BE2C (cell line): ENCODE data around the gene POU2F2.

Source experiments
- DNase-seq: peaks from one replicate; pipeline ENCODE4 v3.0.0-alpha.2; 2020
- H3K27me3 ChIP-seq: fragments of 250-450 bp; sonication (Bioruptor Pico); 2 replicates; pipeline ENCODE4 v1.5.1; 2020; ENCODE audit warnings: mild to moderate bottlenecking
- H3K36me3 ChIP-seq: fragments of 250-450 bp; sonication (Bioruptor Pico); 2 replicates; pipeline ENCODE4 v1.5.1; 2020; ENCODE audit warnings: mild to moderate bottlenecking
- H3K4me1 ChIP-seq: fragments of 250-450 bp; sonication (Bioruptor Pico); 2 replicates; pipeline ENCODE4 v1.5.1; 2020
- H3K4me3 ChIP-seq: 2 replicates; pipeline ENCODE4 v1.5.1; 2011; ENCODE audit warnings: low read depth, low read length
- H3K9me3 ChIP-seq: fragments of 250-450 bp; sonication (Bioruptor Pico); 2 replicates; pipeline ENCODE4 v1.5.1; 2020
- TF ChIP-seq, protein P1 (sequence below): IDR thresholded peaks from 2 replicates; pipeline ENCODE4 v1.5.1; 2012; ENCODE audit warnings: mild to moderate bottlenecking, low read depth, low read length

POU2F2 gene

DNA sequence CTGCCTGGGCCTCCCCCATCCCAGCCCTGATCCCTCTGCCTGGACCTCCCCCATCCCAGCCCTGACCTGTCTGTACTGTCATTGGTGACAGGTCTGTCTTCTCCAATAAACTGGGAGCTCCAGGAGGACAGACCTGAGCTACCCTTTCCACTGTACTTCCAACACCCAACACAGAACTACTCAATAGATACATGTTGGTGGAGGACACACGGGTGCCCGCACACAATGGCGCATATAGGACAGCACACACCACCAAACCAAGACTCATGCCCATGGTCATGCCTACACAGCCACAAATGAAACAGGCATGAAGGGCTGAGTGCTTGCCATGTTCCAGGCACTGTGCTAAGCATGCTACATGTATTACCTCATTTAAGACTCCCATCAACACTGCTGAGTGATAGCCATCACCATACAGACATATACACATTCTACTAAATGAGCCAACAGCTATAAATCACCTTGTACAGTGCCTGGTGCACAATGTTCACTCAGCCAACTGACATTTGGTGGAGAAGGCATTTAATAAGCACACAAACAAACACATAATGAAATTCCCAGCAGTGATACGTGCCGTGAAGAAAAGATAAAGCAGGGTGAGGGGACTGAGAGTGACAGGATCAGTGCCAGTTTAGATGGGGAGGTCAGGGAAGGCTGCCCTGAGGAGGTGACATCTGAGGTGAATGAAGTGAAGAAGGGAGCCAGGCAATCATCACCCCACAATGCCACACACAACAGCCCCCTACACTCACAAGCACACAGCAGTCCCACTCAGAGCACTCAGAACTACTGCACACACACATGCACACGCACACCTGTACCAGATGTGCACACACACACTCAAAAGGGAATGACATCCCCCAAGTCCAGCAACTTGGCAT lies 857 bp downstream of the POU2F2 start:
- H3K9me3 ChIP-seq, result no peaks in the 10 kb centered on the region
- no peak for DNase-seq
- no peaks in the 10 kb centered on the region for H3K36me3 ChIP-seq
- no peak overlapping the region for H3K4me3 ChIP-seq
- H3K27me3 ChIP-seq, result peaks cover 4% of the 10 kb centered on the region; the same call in 1 of the 2 replicates
- H3K4me1 ChIP-seq, result no peaks in the 10 kb centered on the region
- TF ChIP-seq, protein P1, sequence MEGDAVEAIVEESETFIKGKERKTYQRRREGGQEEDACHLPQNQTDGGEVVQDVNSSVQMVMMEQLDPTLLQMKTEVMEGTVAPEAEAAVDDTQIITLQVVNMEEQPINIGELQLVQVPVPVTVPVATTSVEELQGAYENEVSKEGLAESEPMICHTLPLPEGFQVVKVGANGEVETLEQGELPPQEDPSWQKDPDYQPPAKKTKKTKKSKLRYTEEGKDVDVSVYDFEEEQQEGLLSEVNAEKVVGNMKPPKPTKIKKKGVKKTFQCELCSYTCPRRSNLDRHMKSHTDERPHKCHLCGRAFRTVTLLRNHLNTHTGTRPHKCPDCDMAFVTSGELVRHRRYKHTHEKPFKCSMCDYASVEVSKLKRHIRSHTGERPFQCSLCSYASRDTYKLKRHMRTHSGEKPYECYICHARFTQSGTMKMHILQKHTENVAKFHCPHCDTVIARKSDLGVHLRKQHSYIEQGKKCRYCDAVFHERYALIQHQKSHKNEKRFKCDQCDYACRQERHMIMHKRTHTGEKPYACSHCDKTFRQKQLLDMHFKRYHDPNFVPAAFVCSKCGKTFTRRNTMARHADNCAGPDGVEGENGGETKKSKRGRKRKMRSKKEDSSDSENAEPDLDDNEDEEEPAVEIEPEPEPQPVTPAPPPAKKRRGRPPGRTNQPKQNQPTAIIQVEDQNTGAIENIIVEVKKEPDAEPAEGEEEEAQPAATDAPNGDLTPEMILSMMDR, result no peak

DNA sequence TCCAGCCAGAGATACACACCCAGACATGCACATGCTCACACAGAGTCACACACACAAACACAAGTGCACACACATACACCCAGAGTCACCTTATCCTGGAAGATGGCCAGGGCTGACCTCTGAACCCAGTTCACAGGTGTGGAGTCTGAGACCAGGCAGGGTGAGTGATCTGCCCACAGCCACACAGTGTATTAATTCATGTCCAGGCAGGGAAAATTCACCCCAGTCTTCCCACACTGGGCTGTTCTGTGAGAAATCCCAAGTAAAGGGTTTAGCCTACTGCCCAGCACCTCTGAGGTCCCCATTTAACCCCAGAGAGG lies 2.0 kb downstream of the POU2F2 start:
- no peak overlapping the region for H3K4me3 ChIP-seq
- DNase-seq, result no peak
- TF ChIP-seq, protein P1, result no peak
- no peaks in the 10 kb centered on the region for H3K36me3 ChIP-seq
- no peaks in the 10 kb centered on the region for H3K9me3 ChIP-seq
- peaks cover 4% of the 10 kb centered on the region; the same call in 1 of the 2 replicates for H3K27me3 ChIP-seq
- H3K4me1 ChIP-seq, result no peaks in the 10 kb centered on the region

GRCh38 chr19:42129399-42130253 lies 2.6 kb downstream of the POU2F2 start:
- H3K4me3 ChIP-seq, result no peak overlapping the region
- no peaks in the 10 kb centered on the region; the same call in 1 of the 2 replicates for H3K9me3 ChIP-seq
- H3K36me3 ChIP-seq, result no peaks in the 10 kb centered on the region
- peak; percentile 45 for DNase-seq
- H3K27me3 ChIP-seq, result peaks cover 4% of the 10 kb centered on the region; the same call in 1 of the 2 replicates
- TF ChIP-seq, protein P1, result no peak
- no peaks in the 10 kb centered on the region for H3K4me1 ChIP-seq

- no peak for DNase-seq
- Histone ChIP-seq H3K27me3 (no peaks in the 10 kb centered on the region; the same call in 1 of the 2 replicates), H3K4me3 (no peak overlapping the region), H3K9me3 (no peaks in the 10 kb centered on the region; the same call in 1 of the 2 replicates), H3K4me1 (no peaks in the 10 kb centered on the region), H3K36me3 (no peaks in the 10 kb centered on the region)
- TF ChIP-seq, protein P1, result no peak
Measured at GRCh38 chr19:42126574-42126973, 5.7 kb downstream of the POU2F2 start.

DNA sequence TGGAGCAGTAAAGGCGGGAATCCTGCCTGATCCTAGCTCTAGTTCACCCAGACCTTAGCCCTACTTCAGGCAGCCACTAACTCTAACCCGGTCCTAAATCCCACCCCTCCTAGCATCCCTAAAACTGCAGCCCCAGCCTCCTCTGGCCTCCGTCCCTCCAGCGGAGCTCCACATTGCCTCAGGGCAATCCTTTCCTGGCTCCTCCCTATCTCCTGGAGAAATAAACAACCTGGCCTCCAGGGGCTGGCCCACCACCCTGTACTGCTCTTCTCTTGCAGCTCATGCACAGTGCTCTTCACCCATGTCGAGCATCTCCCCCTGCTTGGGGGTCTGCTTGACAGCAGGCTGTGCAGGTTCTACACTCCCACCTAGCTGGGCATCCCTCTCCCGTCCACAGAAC lies 6.7 kb downstream of the POU2F2 start:
- Histone ChIP-seq H3K4me3 (no peak overlapping the region), H3K4me1 (no peaks in the 10 kb centered on the region), H3K36me3 (no peaks in the 10 kb centered on the region), H3K9me3 (no peaks in the 10 kb centered on the region; the same call in 1 of the 2 replicates), H3K27me3 (no peaks in the 10 kb centered on the region)
- no peak for DNase-seq
- TF ChIP-seq, protein P1, result no peak
